SK-N-SH (cell line): ENCODE measurements around the gene RGS6. TPM values are rescaled to one million over a fixed set of nuclear protein-coding genes. Genes with fewer than 3 reads are reported as not detected.

Source experiments
- CTCF ChIA-PET: fragments of 300-600, 350-600 bp; formaldehyde crosslinking; extraction: SDS; loops from one replicate; lab custom pipeline; 2021; lab: Yijun Ruan, JAX
- POLR2A ChIA-PET: fragments of 350-600 bp; sonication (Branson Sonifier 250); formaldehyde crosslinking; extraction: SDS; loops from one replicate; lab custom pipeline; 2020; ENCODE audit warnings: antibody characterized with exemption, inconsistent platforms; lab: Yijun Ruan, JAX
- DNase-seq: peaks from one replicate; pipeline ENCODE4 v3.0.0; 2012
- H2AFZ ChIP-seq: fragments of 200-600 bp; sonication (generic); 2 replicates; pipeline ENCODE4 v1.8.1; 2016; ENCODE audit warnings: antibody characterized with exemption, mild to moderate bottlenecking, low read depth
- H3F3A ChIP-seq: fragments of 200-600 bp; sonication (generic); replicated peaks from 2 replicates; pipeline ENCODE3; 2016; ENCODE audit warnings: antibody characterized with exemption, mild to moderate bottlenecking; ENCODE audit not compliant: insufficient read depth
- H3K27ac ChIP-seq, 2 experiments: fragments of 200-500 bp in 1 of 2; fragments of 200-600 bp in 1 of 2; sonication (Bioruptor generic) in 1 of 2; sonication (generic), shearing (Covaris generic) in 1 of 2; 2 replicates each; pipeline versions ENCODE4 v1.5.1 to v1.6.1; 2014 to 2016; ENCODE audit warnings: low read depth in 2 of 2, inconsistent platforms in 1 of 2, low read length in 1 of 2, mild to moderate bottlenecking in 1 of 2, mixed read lengths in 1 of 2
- H3K27me3 ChIP-seq: fragments of 200-600 bp; sonication (generic), shearing (Covaris generic); 2 replicates; pipeline ENCODE4 v1.6.1; 2016; ENCODE audit warnings: mixed run types; ENCODE audit not compliant: insufficient read depth
- H3K36me3 ChIP-seq, 2 experiments: fragments of 200-500 bp in 1 of 2; fragments of 200-600 bp in 1 of 2; sonication (Bioruptor generic) in 1 of 2; sonication (generic) in 1 of 2; replicated peaks in 1 of 2; 2 replicates each; pipeline versions ENCODE3 to v1.5.1; 2014 to 2016; ENCODE audit warnings: low read length in 1 of 2, mild to moderate bottlenecking in 1 of 2; ENCODE audit not compliant: insufficient read depth in 2 of 2, control insufficient read depth in 1 of 2
- H3K4me1 ChIP-seq, 2 experiments: fragments of 200-500 bp in 1 of 2; fragments of 200-600 bp in 1 of 2; sonication (Bioruptor generic) in 1 of 2; sonication (generic), shearing (Covaris generic) in 1 of 2; 2 replicates each; pipeline versions ENCODE4 v1.5.1 to v1.6.1; 2014 to 2016; ENCODE audit warnings: low read depth in 1 of 2, low read length in 1 of 2, mixed run types in 1 of 2; ENCODE audit not compliant: insufficient read depth in 2 of 2, control insufficient read depth in 1 of 2
- H3K4me2 ChIP-seq: fragments of 200-600 bp; sonication (generic), shearing (Covaris generic); 2 replicates; pipeline ENCODE4 v1.6.1; 2017; ENCODE audit warnings: mixed run types
- H3K4me3 ChIP-seq, 2 experiments: fragments of 200-500 bp in 1 of 2; fragments of 200-600 bp in 1 of 2; sonication (Bioruptor generic) in 1 of 2; sonication (generic), shearing (Covaris generic) in 1 of 2; 2 replicates each; pipeline versions ENCODE4 v1.5.1 to v1.8.1; 2014 to 2016; ENCODE audit warnings: low read depth in 2 of 2, inconsistent platforms in 1 of 2, low read length in 1 of 2, mild to moderate bottlenecking in 1 of 2, mixed read lengths in 1 of 2, moderate library complexity in 1 of 2
- H3K79me2 ChIP-seq: fragments of 200-600 bp; sonication (generic); 2 replicates; pipeline ENCODE4 v1.8.1; 2017; ENCODE audit warnings: mild to moderate bottlenecking; ENCODE audit not compliant: insufficient read depth
- H3K9ac ChIP-seq: fragments of 200-600 bp; sonication (generic); 2 replicates; pipeline ENCODE4 v1.6.1; 2017; ENCODE audit warnings: mixed run types
- H3K9me2 ChIP-seq: fragments of 200-600 bp; sonication (generic); 2 replicates; pipeline ENCODE4 v1.6.1; 2017; ENCODE audit warnings: mixed run types
- H3K9me3 ChIP-seq: fragments of 200-600 bp; sonication (generic); 2 replicates; pipeline ENCODE4 v1.6.1; 2017; ENCODE audit warnings: mixed run types, mild to moderate bottlenecking, moderate library complexity
- H4K20me1 ChIP-seq: fragments of 200-600 bp; sonication (generic); 2 replicates; pipeline ENCODE4 v1.6.1; 2017; ENCODE audit warnings: mild to moderate bottlenecking, mixed run types; ENCODE audit not compliant: insufficient read depth
- CHD2 ChIP-seq: fragments of 150-350 bp; IDR thresholded peaks from 2 replicates; pipeline ENCODE4 v1.6.1; 2018; ENCODE audit warnings: low read length; ENCODE audit not compliant: partially characterized antibody
- CTCF ChIP-seq: fragments of 200-600 bp; sonication (generic); IDR thresholded peaks from 2 replicates; pipeline ENCODE4 v1.6.1; 2017; ENCODE audit warnings: antibody characterized with exemption, mild to moderate bottlenecking, moderate library complexity
- ELF1 ChIP-seq: IDR thresholded peaks from 2 replicates; pipeline ENCODE4 v1.4.0; 2012
- FOXJ3 ChIP-seq: sonication (generic); formaldehyde crosslinking; IDR thresholded peaks from 2 replicates; pipeline ENCODE4 v1.5.1; 2020; ENCODE audit warnings: mild to moderate bottlenecking, missing genetic modification reagents
- FOXM1 ChIP-seq: IDR thresholded peaks from 2 replicates; pipeline ENCODE4 v1.4.0; 2012; ENCODE audit warnings: low read depth, mild to moderate bottlenecking
- GABPA ChIP-seq: IDR thresholded peaks from 2 replicates; pipeline ENCODE4 v1.4.0; 2012; ENCODE audit warnings: low read depth, mild to moderate bottlenecking
- MXI1 ChIP-seq: IDR thresholded peaks from 2 replicates; pipeline ENCODE4 v1.6.1; 2012; ENCODE audit warnings: mild to moderate bottlenecking, low read depth, low read length, improper control_type of control experiment
- NRF1 ChIP-seq: IDR thresholded peaks from 2 replicates; pipeline ENCODE4 v1.6.1; 2012; ENCODE audit warnings: low read depth, mild to moderate bottlenecking, low read length
- POLR2AphosphoS5 ChIP-seq: IDR thresholded peaks from 2 replicates; pipeline ENCODE4 v1.6.1; 2012; ENCODE audit warnings: low read depth, low read length
- RAD21 ChIP-seq: IDR thresholded peaks from 2 replicates; pipeline ENCODE4 v1.6.1; 2012; ENCODE audit warnings: mild to moderate bottlenecking, low read length
- RCOR1 ChIP-seq: fragments of 150-350 bp; IDR thresholded peaks from 2 replicates; pipeline ENCODE4 v1.6.1; 2017; ENCODE audit warnings: antibody characterized with exemption, low read length
- REST ChIP-seq: IDR thresholded peaks from 2 replicates; pipeline ENCODE4 v1.6.1; 2012; ENCODE audit warnings: mild to moderate bottlenecking, low read depth, low read length, moderate library complexity
- RFX5 ChIP-seq: IDR thresholded peaks from 2 replicates; pipeline ENCODE4 v1.6.1; 2012; ENCODE audit warnings: mild to moderate bottlenecking, improper control_type of control experiment, low read length
- USF2 ChIP-seq: fragments of 150-350 bp; IDR thresholded peaks from 2 replicates; pipeline ENCODE4 v1.6.1; 2017; ENCODE audit warnings: antibody characterized with exemption, low read length, low read depth, borderline replicate concordance
- YY1 ChIP-seq: IDR thresholded peaks from 2 replicates; pipeline ENCODE4 v1.4.0; 2012; ENCODE audit warnings: low read depth, mild to moderate bottlenecking
- WGBS: methylation state at CpG from one replicate; pipeline ENCODE4 v1.1.6; 2017; ENCODE audit warnings: low lambda C conversion rate; 5-methylcytosine and 5-hydroxymethylcytosine counted together
- polyA plus RNA-seq, 3 experiments: library from polyadenylated mRNA; depleted of rRNA; stranded (reverse); fragments of >200 nt; gene quantifications; 2 replicates each; pipeline ENCODE4 v1.2.3, GENCODE V29; 2012
- TF ChIP-seq, protein P1 (sequence below): IDR thresholded peaks from 2 replicates; pipeline ENCODE4 v1.4.0; 2012; ENCODE audit warnings: low read depth
- TF ChIP-seq, protein P2 (sequence below): IDR thresholded peaks from 2 replicates; pipeline ENCODE4; 2012
- TF ChIP-seq, protein P3 (sequence below): fragments of 150-350 bp; IDR thresholded peaks from 2 replicates; pipeline ENCODE4 v1.6.1; 2016; ENCODE audit warnings: mild to moderate bottlenecking, low read depth, low read length

RGS6 gene
- polyA plus RNA-seq, 1 of the 3 experiments (the other 2 are of a cell fraction) = not detected

DNA sequence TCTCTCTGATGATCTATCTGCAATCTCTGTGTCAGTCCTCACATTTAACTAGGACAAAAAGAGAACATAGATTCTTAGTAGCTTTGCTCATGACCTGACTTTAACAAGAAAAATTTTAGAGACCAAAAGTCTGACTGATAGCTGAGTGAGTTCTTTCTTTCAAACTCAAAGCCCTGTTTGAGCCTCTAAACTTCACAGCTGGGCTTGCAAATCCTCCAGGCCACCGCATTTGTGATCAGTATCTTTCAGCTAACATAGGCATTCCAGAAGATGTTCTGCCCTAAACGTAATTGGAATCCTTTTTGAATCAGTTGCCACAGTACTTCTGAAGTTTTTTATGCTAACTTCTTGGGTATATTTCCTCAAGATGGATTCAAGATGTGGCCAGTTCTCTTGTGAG, 502.6 kb downstream of the RGS6 start:
- Histone ChIP-seq H3K4me2 (no peak overlapping the region), H3K27me3 (no peaks in the 10 kb centered on the region; the same call in 1 of the 2 replicates), H3K9me2 (no peaks in the 10 kb centered on the region), H3K9me3 (no peaks in the 10 kb centered on the region), H3K9ac (no peak overlapping the region), H4K20me1 (no peaks in the 10 kb centered on the region), H3K4me3 (no peak overlapping the region), H3K4me1 (no peaks in the 10 kb centered on the region), H3K27ac (no peak overlapping the region), H3F3A (no peaks in the 10 kb centered on the region), H2AFZ (no peak overlapping the region), H3K79me2 (no peaks in the 10 kb centered on the region), H3K36me3 (no peaks in the 10 kb centered on the region)
- ChIA-PET CTCF (interaction anchor here (2.3 kb wide), 1 partner anchor 14 kb away, joined by 12 read pairs; no protein-coding TSS in a partner anchor), POLR2A (no interaction called here)
- DNase-seq = no peak
- 10% methylated on average over 2 of the region's 2 CpGs for WGBS
- no peak for TF ChIP-seq RCOR1
- TF ChIP-seq NRF1 = no peak
- TF ChIP-seq YY1 = no peak
- no peak for TF ChIP-seq USF2
- TF ChIP-seq, protein P1, sequence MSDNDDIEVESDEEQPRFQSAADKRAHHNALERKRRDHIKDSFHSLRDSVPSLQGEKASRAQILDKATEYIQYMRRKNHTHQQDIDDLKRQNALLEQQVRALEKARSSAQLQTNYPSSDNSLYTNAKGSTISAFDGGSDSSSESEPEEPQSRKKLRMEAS = no peak
- TF ChIP-seq FOXM1 = no peak
- no peak for TF ChIP-seq ELF1
- TF ChIP-seq CTCF = no peak
- no peak for TF ChIP-seq REST
- TF ChIP-seq MXI1 = no peak
- no peak for TF ChIP-seq CHD2
- TF ChIP-seq FOXJ3 (CRISPR knock-in tag) = no peak
- no peak for TF ChIP-seq POLR2AphosphoS5
- no peak for TF ChIP-seq RAD21
- no peak for TF ChIP-seq GABPA
- TF ChIP-seq, protein P2, sequence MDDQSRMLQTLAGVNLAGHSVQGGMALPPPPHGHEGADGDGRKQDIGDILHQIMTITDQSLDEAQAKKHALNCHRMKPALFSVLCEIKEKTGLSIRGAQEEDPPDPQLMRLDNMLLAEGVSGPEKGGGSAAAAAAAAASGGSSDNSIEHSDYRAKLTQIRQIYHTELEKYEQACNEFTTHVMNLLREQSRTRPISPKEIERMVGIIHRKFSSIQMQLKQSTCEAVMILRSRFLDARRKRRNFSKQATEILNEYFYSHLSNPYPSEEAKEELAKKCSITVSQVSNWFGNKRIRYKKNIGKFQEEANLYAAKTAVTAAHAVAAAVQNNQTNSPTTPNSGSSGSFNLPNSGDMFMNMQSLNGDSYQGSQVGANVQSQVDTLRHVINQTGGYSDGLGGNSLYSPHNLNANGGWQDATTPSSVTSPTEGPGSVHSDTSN = no peak
- TF ChIP-seq, protein P3, sequence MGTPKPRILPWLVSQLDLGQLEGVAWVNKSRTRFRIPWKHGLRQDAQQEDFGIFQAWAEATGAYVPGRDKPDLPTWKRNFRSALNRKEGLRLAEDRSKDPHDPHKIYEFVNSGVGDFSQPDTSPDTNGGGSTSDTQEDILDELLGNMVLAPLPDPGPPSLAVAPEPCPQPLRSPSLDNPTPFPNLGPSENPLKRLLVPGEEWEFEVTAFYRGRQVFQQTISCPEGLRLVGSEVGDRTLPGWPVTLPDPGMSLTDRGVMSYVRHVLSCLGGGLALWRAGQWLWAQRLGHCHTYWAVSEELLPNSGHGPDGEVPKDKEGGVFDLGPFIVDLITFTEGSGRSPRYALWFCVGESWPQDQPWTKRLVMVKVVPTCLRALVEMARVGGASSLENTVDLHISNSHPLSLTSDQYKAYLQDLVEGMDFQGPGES = no peak
- TF ChIP-seq RFX5 = no peak
